T-helper 17 cell (primary cell): Measurements from ENCODE around the gene HNF1A. TPM values are rescaled to one million over a fixed set of nuclear protein-coding genes. Genes with fewer than 3 reads are reported as not detected.
A peak's percentile ranks its signal among the peaks of the same experiment; 100 is the strongest.

Source experiments
- ATAC-seq: fragments of 150-1000 bp; cut with Tn5 transposase; 2 replicates; pipeline ENCODE4 v1.10.0; 2021; ENCODE audit warnings: mild to moderate bottlenecking, moderate library complexity
- DNase-seq, 3 donors: peaks; one replicate each; pipeline versions ENCODE4 v3.0.0 to v3.0.0-alpha.2; 2020 to 2021
- H3K9me3 ChIP-seq: one replicate; pipeline ENCODE4 v1.7.0; 2013; ENCODE audit warnings: low read length, mild to moderate bottlenecking; ENCODE audit not compliant: control insufficient read depth, poor library complexity, severe bottlenecking
- H3K27ac Mint-ChIP-seq: one replicate; pipeline ENCODE4 v1.8.0; 2022; ENCODE audit warnings: mild to moderate bottlenecking, moderate library complexity, mixed read lengths
- H3K27me3 Mint-ChIP-seq: one replicate; pipeline ENCODE4 v1.8.0; 2022; ENCODE audit warnings: mixed read lengths
- H3K36me3 Mint-ChIP-seq: one replicate; pipeline ENCODE4 v1.8.0; 2022; ENCODE audit warnings: low read depth, mixed read lengths
- H3K4me1 Mint-ChIP-seq: one replicate; pipeline ENCODE4 v1.8.0; 2022; ENCODE audit warnings: mild to moderate bottlenecking, mixed read lengths
- H3K4me3 Mint-ChIP-seq: one replicate; pipeline ENCODE4 v1.8.0; 2022; ENCODE audit warnings: mild to moderate bottlenecking, moderate library complexity, mixed read lengths
- total RNA-seq, 4 donors: library from RNA in 2 of 4; stranded (reverse) in 2 of 4; gene quantifications; one replicate each; pipeline ENCODE4 v1.2.3 and lab custom pipeline; 2022 to 2026

The HNF1A gene
- total RNA-seq, 2 donors from 2014 or later = not detected

DNA sequence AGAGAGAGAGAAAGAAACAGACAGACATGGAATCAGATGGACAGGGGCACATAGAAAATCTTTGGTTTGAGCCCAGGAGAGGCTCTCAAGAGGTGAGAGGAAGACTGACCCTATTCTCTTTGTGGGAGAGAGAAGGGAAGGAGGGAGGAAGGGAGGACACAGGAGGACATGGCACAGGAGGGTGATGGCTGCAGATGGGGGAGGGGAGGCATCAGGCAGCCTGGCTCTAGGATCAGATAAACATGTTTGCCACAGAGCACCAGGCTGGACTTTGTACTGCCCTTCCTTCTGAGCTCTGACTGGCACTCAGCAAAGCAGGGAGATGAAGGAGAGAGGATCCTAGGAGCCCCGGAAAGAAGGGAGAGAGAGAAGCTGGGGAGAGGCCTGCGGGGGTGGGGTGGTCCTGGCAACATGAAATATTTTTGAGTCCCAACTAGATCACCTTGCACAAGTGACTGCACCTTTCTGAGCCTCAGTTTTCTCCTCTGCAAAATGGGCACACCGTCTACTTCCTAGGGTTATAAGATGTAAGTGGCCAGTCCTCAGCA is 6.1 kb downstream of the HNF1A start:
- ATAC-seq = no peak
- no peak overlapping the region for H3K4me3 Mint-ChIP-seq
- DNase-seq = no peak
- no peaks in the 10 kb centered on the region for H3K9me3 ChIP-seq
- peak overlapping the region; percentile 47 for H3K27ac Mint-ChIP-seq
- peaks cover 5% of the 10 kb centered on the region for H3K4me1 Mint-ChIP-seq
- H3K36me3 Mint-ChIP-seq = peaks cover 3% of the 10 kb centered on the region
- H3K27me3 Mint-ChIP-seq = peaks cover 5% of the 10 kb centered on the region

DNA sequence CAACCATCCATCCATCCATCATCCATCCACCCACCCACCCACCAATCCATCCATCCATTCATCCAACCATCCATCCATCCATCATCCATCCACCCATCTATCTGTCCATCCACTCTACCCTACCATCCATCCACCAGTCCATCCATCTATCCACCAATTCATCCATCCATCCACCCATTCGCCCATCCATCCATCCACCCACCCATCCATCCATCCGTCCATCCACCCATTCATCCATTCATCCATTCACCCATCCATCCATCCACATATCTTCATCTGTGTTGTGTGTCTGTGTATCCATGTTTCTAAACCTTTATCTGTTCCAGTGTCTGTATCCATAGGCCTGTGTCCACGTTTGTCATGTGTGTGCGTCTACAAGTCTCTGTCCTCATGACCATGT is 9.9 kb downstream of the HNF1A start:
- Mint-ChIP-seq H3K27me3 (no peaks in the 10 kb centered on the region), H3K27ac (no peak overlapping the region), H3K36me3 (no peaks in the 10 kb centered on the region), H3K4me1 (peaks cover 2% of the 10 kb centered on the region), H3K4me3 (no peak overlapping the region)
- ATAC-seq = no peak
- no peaks in the 10 kb centered on the region for H3K9me3 ChIP-seq
- DNase-seq = no peak

DNA sequence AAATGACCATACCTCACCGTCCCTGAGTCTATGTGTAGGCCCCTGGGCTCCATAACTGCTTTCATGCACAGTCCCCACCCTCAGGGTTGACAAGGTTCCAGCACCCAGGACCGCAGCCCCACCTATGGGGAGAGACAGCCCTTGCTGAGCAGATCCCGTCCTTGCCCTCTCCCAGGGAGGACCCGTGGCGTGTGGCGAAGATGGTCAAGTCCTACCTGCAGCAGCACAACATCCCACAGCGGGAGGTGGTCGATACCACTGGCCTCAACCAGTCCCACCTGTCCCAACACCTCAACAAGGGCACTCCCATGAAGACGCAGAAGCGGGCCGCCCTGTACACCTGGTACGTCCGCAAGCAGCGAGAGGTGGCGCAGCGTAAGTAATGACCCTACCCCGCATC is 10.3 kb downstream of the HNF1A start:
- no peak overlapping the region for H3K27ac Mint-ChIP-seq
- H3K4me3 Mint-ChIP-seq = no peak overlapping the region
- H3K27me3 Mint-ChIP-seq = no peaks in the 10 kb centered on the region
- no peak for ATAC-seq
- no peak for DNase-seq
- no peaks in the 10 kb centered on the region for H3K36me3 Mint-ChIP-seq
- peaks cover 2% of the 10 kb centered on the region for H3K4me1 Mint-ChIP-seq
- no peaks in the 10 kb centered on the region for H3K9me3 ChIP-seq

- Mint-ChIP-seq H3K4me1 (no peaks in the 10 kb centered on the region), H3K4me3 (no peak overlapping the region), H3K27ac (no peak overlapping the region), H3K27me3 (no peaks in the 10 kb centered on the region), H3K36me3 (no peaks in the 10 kb centered on the region)
- DNase-seq (no peak), ATAC-seq (no peak)
- H3K9me3 ChIP-seq = no peaks in the 10 kb centered on the region
Measured at GRCh38 chr12:120989687-120990086, 11.3 kb downstream of the HNF1A start.

DNA sequence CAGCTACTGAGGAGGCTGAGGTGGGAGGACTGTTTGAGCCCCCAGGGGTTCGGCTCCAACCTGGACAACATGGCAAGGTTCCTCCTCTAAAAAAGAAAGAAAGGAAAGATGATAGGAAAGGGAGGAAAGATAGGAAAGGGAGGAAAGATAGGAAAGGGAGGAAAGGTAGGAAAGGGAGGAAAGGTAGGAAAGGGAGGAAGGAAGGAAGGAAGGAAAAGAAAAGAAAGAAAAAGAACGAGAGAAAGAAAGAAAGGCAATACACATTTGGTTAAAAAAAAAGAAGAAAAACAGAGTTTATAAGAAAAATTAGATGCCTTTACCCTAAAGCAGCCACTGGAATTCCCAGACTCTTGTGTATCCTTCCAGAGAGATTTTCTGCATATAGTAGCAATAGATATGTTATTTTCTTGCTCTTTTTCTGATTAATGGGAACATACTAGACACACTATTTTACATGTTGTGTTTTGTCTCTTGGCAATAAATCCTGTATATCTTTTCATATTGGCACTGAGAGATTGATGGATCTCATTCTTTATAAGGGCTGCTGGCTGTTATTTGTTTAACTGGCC is 12.2 kb downstream of the HNF1A start:
- ATAC-seq (no peak), DNase-seq (no peak)
- Mint-ChIP-seq H3K27me3 (no peaks in the 10 kb centered on the region), H3K4me3 (no peak overlapping the region), H3K27ac (no peak overlapping the region), H3K4me1 (no peaks in the 10 kb centered on the region), H3K36me3 (no peaks in the 10 kb centered on the region)
- peaks cover 1% of the 10 kb centered on the region for H3K9me3 ChIP-seq

DNA sequence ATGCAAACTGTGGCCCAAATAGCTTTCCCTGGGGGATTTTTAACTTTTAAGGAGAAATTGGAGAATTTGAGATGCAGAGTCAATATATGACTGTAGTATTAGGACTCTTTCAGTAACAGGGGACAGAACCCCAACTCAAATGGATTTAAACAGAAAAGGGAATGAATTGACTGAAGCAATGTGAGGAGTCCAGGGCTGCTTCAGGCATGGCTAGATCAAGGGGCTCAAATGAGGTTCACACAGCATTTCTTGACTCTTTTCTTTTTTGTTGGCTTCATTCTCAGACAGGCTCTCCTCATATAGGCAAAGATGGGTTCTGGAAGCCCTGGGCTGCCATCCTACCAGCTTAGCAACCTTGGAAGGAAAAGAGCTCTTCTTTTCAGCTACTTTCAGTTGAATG is 13.6 kb downstream of the HNF1A start:
- Mint-ChIP-seq H3K27ac (no peak overlapping the region), H3K4me1 (no peaks in the 10 kb centered on the region), H3K36me3 (no peaks in the 10 kb centered on the region), H3K27me3 (no peaks in the 10 kb centered on the region), H3K4me3 (no peak overlapping the region)
- peaks cover 3% of the 10 kb centered on the region for H3K9me3 ChIP-seq
- no peak for ATAC-seq
- no peak for DNase-seq

DNA sequence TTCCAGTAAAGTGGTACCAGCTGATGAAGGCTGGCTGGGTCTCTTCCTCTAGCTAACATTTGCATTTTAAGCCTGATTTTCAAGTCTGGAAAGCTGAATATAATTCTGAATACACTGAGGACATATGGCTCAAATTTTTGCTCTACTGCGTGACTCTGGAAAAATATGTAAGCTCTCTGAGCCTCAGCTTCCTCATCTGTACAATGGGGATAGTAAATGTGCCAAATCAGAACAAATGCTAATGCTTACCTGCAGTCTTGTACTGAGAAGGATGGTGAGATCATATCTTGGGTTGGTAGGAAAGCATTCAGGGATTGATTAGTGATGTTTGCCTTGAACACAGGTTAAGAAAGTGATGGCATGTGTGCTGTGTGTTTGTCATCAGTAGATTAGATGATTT is 14.6 kb downstream of the HNF1A start:
- no peaks in the 10 kb centered on the region for H3K36me3 Mint-ChIP-seq
- DNase-seq (no peak), ATAC-seq (no peak)
- H3K27me3 Mint-ChIP-seq = no peaks in the 10 kb centered on the region
- H3K27ac Mint-ChIP-seq = no peak overlapping the region
- no peak overlapping the region for H3K4me3 Mint-ChIP-seq
- no peaks in the 10 kb centered on the region for H3K4me1 Mint-ChIP-seq
- H3K9me3 ChIP-seq = peaks cover 3% of the 10 kb centered on the region

- no peak for DNase-seq
- no peak overlapping the region for H3K27ac Mint-ChIP-seq
- H3K4me1 Mint-ChIP-seq = no peaks in the 10 kb centered on the region
- H3K36me3 Mint-ChIP-seq = no peaks in the 10 kb centered on the region
- H3K27me3 Mint-ChIP-seq = no peaks in the 10 kb centered on the region
- no peak overlapping the region for H3K4me3 Mint-ChIP-seq
- no peak for ATAC-seq
- H3K9me3 ChIP-seq = peaks cover 3% of the 10 kb centered on the region
Measured at GRCh38 chr12:120993496-120993895, 15.2 kb downstream of the HNF1A start.

- DNase-seq (no peak), ATAC-seq (no peak)
- Mint-ChIP-seq H3K27me3 (no peaks in the 10 kb centered on the region), H3K4me1 (no peaks in the 10 kb centered on the region), H3K4me3 (no peak overlapping the region), H3K36me3 (no peaks in the 10 kb centered on the region), H3K27ac (no peak overlapping the region)
- peaks cover 3% of the 10 kb centered on the region for H3K9me3 ChIP-seq
Measured at GRCh38 chr12:120994059-120994458, 15.7 kb downstream of the HNF1A start.

- Mint-ChIP-seq H3K4me1 (no peaks in the 10 kb centered on the region), H3K27me3 (no peaks in the 10 kb centered on the region), H3K36me3 (no peaks in the 10 kb centered on the region), H3K4me3 (no peak overlapping the region), H3K27ac (no peak overlapping the region)
- ATAC-seq (no peak), DNase-seq (no peak)
- H3K9me3 ChIP-seq = peaks cover 3% of the 10 kb centered on the region
Measured at GRCh38 chr12:120994589-120995337, 16.4 kb downstream of the HNF1A start.

DNA sequence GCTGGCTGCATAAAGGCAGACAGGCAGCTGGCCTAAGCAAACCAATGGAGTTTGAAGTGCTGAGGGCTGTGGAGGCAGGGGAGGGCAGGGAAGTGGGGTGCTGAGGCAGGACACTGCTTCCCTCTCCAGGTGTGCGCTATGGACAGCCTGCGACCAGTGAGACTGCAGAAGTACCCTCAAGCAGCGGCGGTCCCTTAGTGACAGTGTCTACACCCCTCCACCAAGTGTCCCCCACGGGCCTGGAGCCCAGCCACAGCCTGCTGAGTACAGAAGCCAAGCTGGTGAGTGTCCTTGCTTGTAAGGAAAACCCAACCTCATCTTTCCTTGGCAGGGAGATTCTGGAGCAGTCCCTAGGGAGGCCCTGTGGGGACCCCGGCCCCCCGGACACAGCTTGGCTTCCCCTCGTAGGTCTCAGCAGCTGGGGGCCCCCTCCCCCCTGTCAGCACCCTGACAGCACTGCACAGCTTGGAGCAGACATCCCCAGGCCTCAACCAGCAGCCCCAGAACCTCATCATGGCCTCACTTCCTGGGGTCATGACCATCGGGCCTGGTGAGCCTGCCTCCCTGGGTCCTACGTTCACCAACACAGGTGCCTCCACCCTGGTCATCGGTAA is 17.9 kb downstream of the HNF1A start:
- DNase-seq (no peak), ATAC-seq (no peak)
- Mint-ChIP-seq H3K27ac (no peak overlapping the region), H3K36me3 (no peaks in the 10 kb centered on the region), H3K27me3 (no peaks in the 10 kb centered on the region), H3K4me3 (no peak overlapping the region), H3K4me1 (no peaks in the 10 kb centered on the region)
- peaks cover 3% of the 10 kb centered on the region for H3K9me3 ChIP-seq

DNA sequence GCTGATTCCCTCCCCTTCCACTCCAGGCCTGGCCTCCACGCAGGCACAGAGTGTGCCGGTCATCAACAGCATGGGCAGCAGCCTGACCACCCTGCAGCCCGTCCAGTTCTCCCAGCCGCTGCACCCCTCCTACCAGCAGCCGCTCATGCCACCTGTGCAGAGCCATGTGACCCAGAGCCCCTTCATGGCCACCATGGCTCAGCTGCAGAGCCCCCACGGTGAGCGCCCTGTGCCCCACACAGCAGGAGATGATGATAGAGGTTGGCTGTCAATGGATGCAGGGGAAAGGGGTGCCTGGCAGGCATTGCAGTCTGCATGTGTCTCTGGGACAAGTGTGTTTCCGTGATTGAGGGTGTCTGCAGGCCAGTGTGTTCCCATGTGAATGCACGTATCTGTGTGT is 19.1 kb downstream of the HNF1A start:
- no peak overlapping the region for H3K4me3 Mint-ChIP-seq
- no peak overlapping the region for H3K27ac Mint-ChIP-seq
- no peaks in the 10 kb centered on the region for H3K27me3 Mint-ChIP-seq
- H3K4me1 Mint-ChIP-seq = no peaks in the 10 kb centered on the region
- H3K9me3 ChIP-seq = peaks cover 3% of the 10 kb centered on the region
- H3K36me3 Mint-ChIP-seq = no peaks in the 10 kb centered on the region
- no peak for DNase-seq
- ATAC-seq = no peak

GRCh38 chr12:120998435-120998834 is 20.1 kb downstream of the HNF1A start:
- H3K4me3 Mint-ChIP-seq = no peak overlapping the region
- H3K4me1 Mint-ChIP-seq = no peaks in the 10 kb centered on the region

More at GRCh38 chr12:120998435-120998834, 20.1 kb downstream of the HNF1A start:
- H3K9me3 ChIP-seq = peaks cover 3% of the 10 kb centered on the region
- no peak for ATAC-seq
- DNase-seq = no peak
- Mint-ChIP-seq H3K27ac (no peak overlapping the region), H3K36me3 (peaks cover 2% of the 10 kb centered on the region), H3K27me3 (no peaks in the 10 kb centered on the region)
